OCI-LY1 (cell line): ENCODE measurements around the gene CAMTA1.

Experiments
- EZH2 ChIP-seq: fragments of 200-600 bp; sonication (generic), shearing (Covaris generic); IDR thresholded peaks from 2 replicates; pipeline ENCODE4 v1.8.0; 2017; ENCODE audit warnings: borderline replicate concordance, mixed run types, mild to moderate bottlenecking, antibody characterized with exemption, low read length, moderate library complexity, mixed read lengths
- TF ChIP-seq, protein P1 (sequence below): fragments of 200-600 bp; sonication (generic), shearing (Covaris generic); IDR thresholded peaks from 2 replicates; pipeline ENCODE4 v1.5.1; 2017; ENCODE audit warnings: mild to moderate bottlenecking, antibody characterized with exemption, low read length, moderate library complexity, mixed read lengths

DNA sequence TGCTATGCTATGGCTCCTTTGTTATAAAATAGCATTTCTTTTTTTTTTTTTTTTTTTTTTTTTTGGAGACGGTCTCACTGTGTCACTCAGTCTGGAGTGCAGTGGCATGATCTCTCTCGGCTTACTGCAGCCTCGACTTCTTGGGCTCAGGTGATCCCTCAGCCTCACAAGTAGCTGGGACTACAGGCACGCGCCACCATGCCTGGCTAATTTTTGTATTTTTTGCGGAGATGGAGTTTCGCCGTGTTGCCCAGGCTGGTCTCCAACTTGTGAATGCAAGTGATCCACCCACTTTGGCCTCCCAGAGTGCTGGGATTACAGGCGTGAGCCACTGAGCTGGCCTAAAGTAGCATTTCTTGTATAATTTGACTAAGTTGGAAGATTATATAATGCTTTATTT is 10.8 kb downstream of the CAMTA1 start:
- TF ChIP-seq, protein P1, sequence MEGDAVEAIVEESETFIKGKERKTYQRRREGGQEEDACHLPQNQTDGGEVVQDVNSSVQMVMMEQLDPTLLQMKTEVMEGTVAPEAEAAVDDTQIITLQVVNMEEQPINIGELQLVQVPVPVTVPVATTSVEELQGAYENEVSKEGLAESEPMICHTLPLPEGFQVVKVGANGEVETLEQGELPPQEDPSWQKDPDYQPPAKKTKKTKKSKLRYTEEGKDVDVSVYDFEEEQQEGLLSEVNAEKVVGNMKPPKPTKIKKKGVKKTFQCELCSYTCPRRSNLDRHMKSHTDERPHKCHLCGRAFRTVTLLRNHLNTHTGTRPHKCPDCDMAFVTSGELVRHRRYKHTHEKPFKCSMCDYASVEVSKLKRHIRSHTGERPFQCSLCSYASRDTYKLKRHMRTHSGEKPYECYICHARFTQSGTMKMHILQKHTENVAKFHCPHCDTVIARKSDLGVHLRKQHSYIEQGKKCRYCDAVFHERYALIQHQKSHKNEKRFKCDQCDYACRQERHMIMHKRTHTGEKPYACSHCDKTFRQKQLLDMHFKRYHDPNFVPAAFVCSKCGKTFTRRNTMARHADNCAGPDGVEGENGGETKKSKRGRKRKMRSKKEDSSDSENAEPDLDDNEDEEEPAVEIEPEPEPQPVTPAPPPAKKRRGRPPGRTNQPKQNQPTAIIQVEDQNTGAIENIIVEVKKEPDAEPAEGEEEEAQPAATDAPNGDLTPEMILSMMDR: no peak
- TF ChIP-seq EZH2: no peak
